RWPE2 (cell line): ENCODE results near the gene UBXN10.
A peak's percentile ranks its signal among the peaks of the same experiment; 100 is the strongest.

ENCODE experiments used
- ATAC-seq: fragments of 200-7000 bp; cut with Tn5 transposase; 3 replicates; pipeline ENCODE4 v1.9.1; 2021; ENCODE audit warnings: low read depth
- DNase-seq: peaks from one replicate; pipeline ENCODE4 v3.0.0-alpha.2; 2020; ENCODE audit warnings: low spot score
- H3K27ac ChIP-seq: fragments of 450-650 bp; 2 replicates; pipeline ENCODE4 v1.5.1; 2017; ENCODE audit warnings: mild to moderate bottlenecking; ENCODE audit not compliant: poor library complexity, severe bottlenecking
- H3K27me3 ChIP-seq: fragments of 250-450 bp; sonication (Bioruptor Pico); 2 replicates; pipeline ENCODE4 v1.5.1; 2021; ENCODE audit warnings: mild to moderate bottlenecking, moderate library complexity; ENCODE audit not compliant: insufficient read depth, poor library complexity, severe bottlenecking
- H3K36me3 ChIP-seq: fragments of 250-450 bp; sonication (Bioruptor Pico); 2 replicates; pipeline ENCODE4 v1.5.1; 2020; ENCODE audit warnings: low read depth, mild to moderate bottlenecking, moderate library complexity
- H3K4me1 ChIP-seq: fragments of 250-450 bp; sonication (Bioruptor Pico); 2 replicates; pipeline ENCODE4 v1.5.1; 2021; ENCODE audit warnings: mild to moderate bottlenecking, moderate library complexity; ENCODE audit not compliant: insufficient read depth, poor library complexity, severe bottlenecking
- H3K4me3 ChIP-seq: fragments of 250-450 bp; sonication (Bioruptor Pico); 2 replicates; pipeline ENCODE4 v1.5.1; 2021; ENCODE audit warnings: mild to moderate bottlenecking, moderate library complexity; ENCODE audit not compliant: severe bottlenecking
- H3K9me3 ChIP-seq: fragments of 250-450 bp; sonication (Bioruptor Pico); 2 replicates; pipeline ENCODE4 v1.5.1; 2021; ENCODE audit warnings: mild to moderate bottlenecking, moderate library complexity; ENCODE audit not compliant: severe bottlenecking
- CTCF ChIP-seq: fragments of 450-650 bp; IDR thresholded peaks from one replicate; pipeline ENCODE4 v1.5.1; 2017; ENCODE audit warnings: mild to moderate bottlenecking, moderate library complexity; ENCODE audit not compliant: poor library complexity, severe bottlenecking

The UBXN10 gene

GRCh38 chr1:20198918-20199317 lies 13.0 kb downstream of the UBXN10 start:
- H3K4me3 ChIP-seq = no peak overlapping the region
- H3K27me3 ChIP-seq = no peaks in the 10 kb centered on the region
- ATAC-seq = no peak
- no peak for TF ChIP-seq CTCF
- H3K36me3 ChIP-seq = no peaks in the 10 kb centered on the region
- no peaks in the 10 kb centered on the region for H3K4me1 ChIP-seq
- H3K27ac ChIP-seq = no peak overlapping the region
- DNase-seq = no peak
- no peaks in the 10 kb centered on the region for H3K9me3 ChIP-seq

- ATAC-seq (peak; percentile 65), DNase-seq (no peak)
- TF ChIP-seq CTCF = no peak
- Histone ChIP-seq H3K4me3 (no peak overlapping the region), H3K4me1 (no peaks in the 10 kb centered on the region), H3K36me3 (no peaks in the 10 kb centered on the region), H3K27me3 (no peaks in the 10 kb centered on the region), H3K9me3 (no peaks in the 10 kb centered on the region), H3K27ac (no peak overlapping the region)
Observed at GRCh38 chr1:20199403-20199802, 13.5 kb downstream of the UBXN10 start.

GRCh38 chr1:20199840-20200239 lies 13.9 kb downstream of the UBXN10 start:
- Histone ChIP-seq H3K27me3 (no peaks in the 10 kb centered on the region), H3K36me3 (no peaks in the 10 kb centered on the region), H3K4me1 (no peaks in the 10 kb centered on the region), H3K27ac (no peak overlapping the region), H3K9me3 (no peaks in the 10 kb centered on the region), H3K4me3 (no peak overlapping the region)
- DNase-seq = no peak
- TF ChIP-seq CTCF = no peak
- ATAC-seq = no peak

GRCh38 chr1:20200966-20201365 lies 15.1 kb downstream of the UBXN10 start:
- no peaks in the 10 kb centered on the region for H3K36me3 ChIP-seq
- no peak overlapping the region for H3K27ac ChIP-seq
- no peaks in the 10 kb centered on the region for H3K27me3 ChIP-seq
- TF ChIP-seq CTCF = no peak
- H3K4me3 ChIP-seq = no peak overlapping the region
- ATAC-seq (no peak), DNase-seq (no peak)
- no peaks in the 10 kb centered on the region for H3K9me3 ChIP-seq
- H3K4me1 ChIP-seq = no peaks in the 10 kb centered on the region

GRCh38 chr1:20202166-20202565 lies 16.3 kb downstream of the UBXN10 start:
- TF ChIP-seq CTCF = no peak
- H3K9me3 ChIP-seq = no peaks in the 10 kb centered on the region
- no peak for DNase-seq
- peaks cover under 1% of the 10 kb centered on the region for H3K4me1 ChIP-seq
- no peaks in the 10 kb centered on the region for H3K27me3 ChIP-seq
- no peak for ATAC-seq
- H3K36me3 ChIP-seq = no peaks in the 10 kb centered on the region
- no peak overlapping the region for H3K4me3 ChIP-seq
- H3K27ac ChIP-seq = no peak overlapping the region
